ENCODE measurements around the gene RRBP1.

The RRBP1 gene

DNA sequence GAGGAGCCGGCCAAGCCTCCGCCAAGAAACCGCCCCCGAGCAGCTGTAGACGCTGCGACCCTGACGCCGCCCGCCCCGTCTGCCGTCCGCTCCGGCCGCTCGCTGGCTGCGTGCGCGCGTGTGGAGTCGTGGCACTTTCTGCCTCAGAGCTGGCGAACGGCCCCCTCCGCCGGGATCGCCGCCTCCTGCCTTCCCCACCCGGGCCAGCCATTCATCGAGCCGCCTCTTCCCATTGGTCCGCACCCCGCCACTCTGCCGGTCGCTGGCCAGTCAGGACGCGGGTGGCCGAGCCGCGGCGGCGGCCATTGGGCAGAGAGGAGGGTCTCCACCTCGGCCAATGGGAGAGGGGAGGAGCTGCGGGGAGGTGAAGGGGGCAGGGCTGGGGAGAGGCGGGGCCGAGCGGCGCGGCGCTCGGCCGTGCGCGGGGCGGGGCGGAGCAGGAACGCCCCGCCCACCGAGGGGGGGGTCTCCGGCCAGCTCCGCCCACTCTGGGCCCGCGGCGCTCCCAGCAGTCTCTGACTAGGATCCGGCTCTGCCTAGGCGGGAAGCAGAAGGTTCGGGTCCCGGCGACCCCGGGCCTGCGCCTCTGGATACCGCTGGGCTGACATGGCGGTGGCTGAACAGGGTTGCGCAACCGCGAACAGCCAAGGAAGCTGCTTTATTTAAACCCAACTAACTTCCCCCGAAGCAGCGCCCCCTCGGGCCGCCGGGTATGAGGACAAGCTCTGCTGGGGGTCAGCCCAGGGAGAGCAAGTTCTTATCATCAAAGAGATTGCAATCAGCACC, at the start of gene RRBP1:
Gene RRBP1 (minus strand): TSS at position 140 of the 786 bp plus-strand sequence. CDS start 21,735 bp downstream, outside the sequence.
- DNase-seq (ENCODE audit: low spot score) = peak; percentile 98

DNA sequence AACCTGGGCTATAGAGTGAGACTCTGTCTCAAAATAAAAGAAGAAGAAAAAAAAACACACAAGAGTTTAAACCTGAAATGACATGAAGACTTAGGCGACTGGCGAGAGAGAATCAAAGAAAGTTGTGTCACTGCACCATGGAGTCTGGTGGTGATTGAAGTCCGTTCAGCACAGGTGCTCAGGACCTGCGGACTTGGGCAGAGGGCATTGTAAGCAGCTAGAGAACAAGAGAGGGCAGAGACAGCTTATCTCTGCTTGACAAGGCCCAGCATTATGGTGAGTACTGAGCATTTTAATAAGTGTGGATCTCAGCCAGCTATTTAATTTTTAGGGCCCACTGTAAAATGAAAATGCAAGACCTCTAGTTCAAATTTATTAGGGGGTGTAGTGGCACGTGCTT, 49.2 kb upstream of the RRBP1 start:
- no peak for DNase-seq (ENCODE audit: low spot score)

DNA sequence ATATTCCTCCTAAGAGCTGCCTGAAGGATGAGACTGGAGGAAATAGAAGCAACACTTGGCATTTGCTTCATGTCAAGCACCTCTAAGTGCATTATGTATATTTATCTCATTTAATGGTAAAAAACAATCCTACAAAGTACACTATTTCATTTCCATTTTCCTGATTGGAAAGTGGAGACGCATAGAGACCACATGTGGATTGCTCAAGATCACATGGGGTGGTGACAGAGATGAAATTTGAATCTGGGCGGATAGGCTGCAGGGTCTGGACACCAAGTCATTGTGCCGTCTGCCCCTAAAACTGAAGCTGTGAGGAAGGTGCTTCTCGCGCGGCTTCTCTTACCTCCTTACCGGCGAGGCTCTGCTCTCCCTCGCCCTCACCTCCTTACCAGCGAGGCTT, 48.0 kb upstream of the RRBP1 start:
- DNase-seq (ENCODE audit: low spot score) = no peak

GRCh38 chr20:17728074-17728473, 46.0 kb upstream of the RRBP1 start:
- DNase-seq (ENCODE audit: low spot score) = no peak

GRCh38 chr20:17727351-17727750, 45.3 kb upstream of the RRBP1 start:
- DNase-seq (ENCODE audit: low spot score) = no peak

DNA sequence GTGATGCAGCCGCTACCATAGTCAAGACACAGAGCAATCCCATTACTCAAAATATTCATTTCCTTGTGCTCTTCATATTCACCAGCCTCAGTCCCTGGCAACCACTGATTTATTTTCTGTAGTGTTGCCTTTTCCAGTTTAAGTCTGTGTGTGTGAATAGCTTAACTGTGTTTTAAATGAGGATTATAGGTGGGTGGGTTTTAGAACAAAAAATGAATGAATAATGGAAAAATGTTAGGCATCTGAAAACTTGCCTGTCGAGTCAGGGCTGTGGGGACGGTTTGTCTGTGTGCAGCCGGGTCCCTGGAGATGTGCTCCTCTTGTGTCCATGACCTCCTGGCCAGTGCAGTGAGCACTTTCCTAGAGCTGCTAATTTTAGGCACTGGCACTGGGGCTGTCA, 44.9 kb upstream of the RRBP1 start:
- no peak for DNase-seq (ENCODE audit: low spot score)

- DNase-seq (ENCODE audit: low spot score) = no peak
These were observed 43.2 kb upstream of the RRBP1 start for GRCh38 chr20:17725094-17725835.

DNA sequence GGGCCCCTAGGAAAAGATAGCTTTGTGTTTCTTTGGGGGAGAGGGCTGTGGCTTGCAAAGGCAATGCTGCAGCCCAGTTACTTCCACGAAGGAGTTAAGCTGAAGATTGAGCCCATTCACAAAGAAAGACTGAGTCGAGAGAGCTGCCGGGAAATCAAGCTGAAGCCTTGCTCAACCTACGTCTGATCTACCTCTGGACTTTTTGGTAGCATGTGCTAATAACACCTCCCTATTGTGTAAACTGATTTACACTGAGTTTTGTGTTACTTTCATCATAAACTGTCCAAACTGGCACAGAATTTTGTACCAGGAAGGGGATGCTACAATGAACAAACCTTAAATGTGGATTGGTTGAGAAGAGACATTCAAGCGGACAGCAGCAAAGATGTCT, 41.3 kb upstream of the RRBP1 start:
- DNase-seq (ENCODE audit: low spot score) = no peak

DNA sequence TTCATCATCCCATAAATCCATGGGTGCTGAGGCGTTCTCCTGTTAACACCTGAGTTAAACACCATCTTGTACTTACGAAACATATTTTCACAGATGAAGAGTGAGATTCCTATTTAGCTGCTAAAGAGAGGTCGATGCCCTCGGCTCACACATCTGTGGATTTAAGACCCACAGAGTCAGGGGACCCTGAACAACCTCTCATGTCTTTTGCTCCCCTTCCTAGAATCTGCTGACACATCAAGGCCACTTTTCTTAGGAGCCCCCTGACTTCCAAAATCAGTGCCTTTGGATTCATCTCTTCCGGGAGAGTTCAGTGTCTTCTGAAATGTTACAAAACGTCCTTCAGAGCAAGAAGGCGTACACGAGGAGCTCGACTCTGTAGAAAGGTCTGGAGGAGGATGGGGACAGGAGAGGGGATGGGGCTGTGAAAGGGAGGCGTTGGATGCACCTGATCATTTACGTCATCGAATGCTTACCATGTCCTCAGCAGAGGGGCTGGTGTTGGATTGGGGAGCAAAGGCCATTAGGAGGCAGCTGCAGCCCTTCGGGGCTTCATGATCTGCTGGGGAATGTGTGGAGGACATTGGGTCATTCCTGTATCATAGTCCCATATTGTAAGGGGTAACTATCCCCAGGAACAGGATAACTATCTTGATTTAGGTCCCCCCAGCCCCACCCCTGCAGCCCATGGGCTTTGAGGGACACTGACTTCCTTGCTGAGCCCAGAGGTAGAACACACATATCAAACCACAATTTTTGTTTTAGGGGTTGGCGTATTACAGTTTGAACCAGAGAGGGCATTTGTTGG, 40.7 kb upstream of the RRBP1 start:
- DNase-seq (ENCODE audit: low spot score) = no peak

- DNase-seq (ENCODE audit: low spot score) = peak; percentile 47
These were observed 39.9 kb upstream of the RRBP1 start for GRCh38 chr20:17721802-17722486.

GRCh38 chr20:17720755-17721154, 38.7 kb upstream of the RRBP1 start:
- DNase-seq (ENCODE audit: low spot score) = no peak

DNA sequence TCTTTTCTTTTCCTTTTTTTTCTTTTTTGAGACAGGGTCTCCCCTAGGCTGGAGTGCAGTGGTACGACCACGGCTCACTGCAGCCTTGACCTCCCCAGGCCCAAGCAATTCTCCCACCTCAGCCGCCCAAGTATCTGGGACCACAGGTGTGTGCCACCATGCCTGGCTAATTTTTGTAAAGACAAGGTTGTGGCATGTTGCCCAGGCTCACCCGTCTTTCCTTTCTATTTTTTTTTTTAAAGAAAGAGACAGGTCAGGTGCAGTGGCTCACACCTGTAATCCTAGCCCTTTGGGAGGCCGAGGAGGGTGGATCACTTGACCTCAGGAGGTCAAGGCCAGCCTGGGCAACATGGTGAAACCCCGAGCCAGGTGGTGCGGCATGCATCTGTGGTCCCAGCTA, 34.3 kb upstream of the RRBP1 start:
- DNase-seq (ENCODE audit: low spot score) = no peak

DNA sequence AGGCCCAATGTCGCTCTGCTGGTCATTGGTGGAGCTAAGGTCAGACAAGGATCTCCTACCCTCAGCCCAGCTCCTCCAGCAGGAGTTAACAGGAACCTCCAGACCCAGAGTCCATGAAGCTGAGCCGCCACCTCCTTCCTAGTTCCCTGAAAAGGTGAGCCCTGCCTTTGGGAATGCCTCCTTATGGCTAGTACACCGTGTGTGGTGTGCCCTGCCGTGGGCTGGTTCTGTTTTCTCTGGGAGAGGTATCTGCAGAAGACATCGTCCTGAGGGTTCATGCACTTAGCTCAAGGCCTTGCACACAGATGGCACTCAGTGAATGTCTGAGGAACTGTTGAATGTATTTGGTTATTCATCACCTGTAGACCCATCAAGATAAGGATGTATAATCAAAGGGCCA, 33.0 kb upstream of the RRBP1 start:
- DNase-seq (ENCODE audit: low spot score) = no peak

DNA sequence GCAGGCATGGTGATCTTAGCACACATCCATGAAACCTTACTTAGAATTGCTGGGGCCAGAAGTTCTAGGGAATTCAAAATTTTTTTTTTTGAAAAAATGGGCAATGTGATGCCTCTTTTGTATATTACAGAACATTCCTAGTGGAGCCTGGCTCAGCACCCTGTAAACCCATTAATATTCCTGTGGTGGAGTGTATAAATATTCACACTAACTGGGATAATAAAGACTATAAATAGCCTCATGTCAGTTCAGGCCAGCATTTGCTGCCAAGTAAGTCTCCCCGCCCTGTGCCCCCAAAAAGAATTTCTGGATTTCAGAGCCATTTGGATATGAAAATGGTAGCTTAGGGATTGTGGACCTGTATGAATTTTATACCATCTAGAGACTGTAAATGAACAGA, 32.6 kb upstream of the RRBP1 start:
- DNase-seq (ENCODE audit: low spot score) = no peak

DNA sequence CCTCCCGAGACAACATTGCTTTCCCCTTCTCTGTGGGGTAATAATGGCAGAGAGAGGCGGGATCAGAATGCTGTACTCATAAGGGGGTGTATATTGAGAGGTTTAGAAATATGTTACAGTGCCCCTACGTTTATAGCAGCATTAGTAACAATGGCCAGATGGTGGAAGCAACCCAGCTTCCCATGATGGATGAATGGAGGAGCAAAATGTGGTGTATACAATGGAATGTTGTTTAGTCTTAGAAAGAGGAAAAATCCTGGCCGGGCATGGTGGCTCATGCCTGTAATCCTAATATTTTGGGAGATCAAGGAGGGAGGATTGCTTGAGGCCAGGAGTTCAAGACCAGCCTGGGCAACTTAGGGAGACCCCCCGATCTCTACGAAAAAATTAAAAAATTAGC, 30.7 kb upstream of the RRBP1 start:
- no peak for DNase-seq (ENCODE audit: low spot score)

DNA sequence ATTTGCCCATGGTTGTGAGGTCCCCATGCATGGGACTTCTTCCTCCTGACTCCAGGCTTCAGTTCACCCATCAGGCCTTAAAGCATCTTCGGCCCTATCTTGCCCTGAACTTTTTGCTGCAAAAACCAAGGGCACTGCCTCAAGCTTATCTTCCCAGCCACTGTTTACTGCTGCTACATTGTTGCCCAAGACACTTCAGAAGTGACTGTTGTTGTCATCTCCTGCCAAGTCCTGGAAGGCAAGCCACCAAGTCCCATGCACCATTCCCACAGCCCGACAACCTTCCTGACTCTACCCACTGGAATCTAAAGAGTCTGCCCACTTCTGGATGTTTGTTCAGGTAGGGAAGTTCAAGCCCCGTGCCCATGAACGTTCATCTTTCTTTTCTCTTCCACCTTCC, 30.2 kb upstream of the RRBP1 start:
- DNase-seq (ENCODE audit: low spot score) = no peak

DNA sequence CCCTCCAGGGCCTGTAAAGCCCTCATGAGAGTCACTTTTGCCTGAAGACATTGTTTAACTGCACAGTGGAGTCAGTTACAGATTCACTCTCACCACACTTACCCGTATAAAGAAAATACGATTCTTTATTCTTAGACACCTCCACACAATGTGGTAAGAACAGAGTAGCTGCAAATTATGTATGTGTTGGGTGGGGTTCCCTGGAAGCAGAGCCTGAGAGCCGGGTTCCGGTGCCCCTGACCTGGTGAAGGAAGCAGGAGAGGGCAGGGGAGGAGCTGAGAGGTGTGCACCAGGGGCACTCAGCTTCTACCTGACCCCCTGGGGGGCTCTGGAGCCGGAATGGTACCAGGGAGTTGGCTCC, 29.2 kb upstream of the RRBP1 start:
- no peak for DNase-seq (ENCODE audit: low spot score)

- DNase-seq (ENCODE audit: low spot score) = no peak
These were observed 28.6 kb upstream of the RRBP1 start for GRCh38 chr20:17710379-17711266.

- DNase-seq (ENCODE audit: low spot score) = no peak
These were observed 27.6 kb upstream of the RRBP1 start for GRCh38 chr20:17709361-17710293.

Data from RKO (cell line).